HG03442 (cell line): ENCODE measurements around the gene CCR7.

Experiments
- ATAC-seq: cut with Tn5 transposase; IDR thresholded peaks from one replicate; pipeline ENCODE4 v1.9.1; 2021; ENCODE audit warnings: mild to moderate bottlenecking, moderate library complexity; ENCODE audit not compliant: unreplicated experiment

The CCR7 gene

GRCh38 chr17:40563220-40564052 is 1.8 kb downstream of the CCR7 start:
- no peak for ATAC-seq

GRCh38 chr17:40562838-40563219 is 2.4 kb downstream of the CCR7 start:
- ATAC-seq: no peak

- peak; percentile 32 for ATAC-seq
Measured at GRCh38 chr17:40561871-40562611, 3.2 kb downstream of the CCR7 start.

GRCh38 chr17:40561294-40561870 is 3.9 kb downstream of the CCR7 start:
- ATAC-seq: peak; percentile 29

GRCh38 chr17:40560592-40561293 is 4.5 kb downstream of the CCR7 start:
- ATAC-seq: peak; percentile 46

- no peak for ATAC-seq
Measured at GRCh38 chr17:40559954-40560591, 5.2 kb downstream of the CCR7 start.

- ATAC-seq: no peak
Measured at GRCh38 chr17:40559564-40559916, 5.7 kb downstream of the CCR7 start.

- no peak for ATAC-seq
Measured at GRCh38 chr17:40558890-40559563, 6.2 kb downstream of the CCR7 start.

- ATAC-seq: no peak
Measured at GRCh38 chr17:40558300-40558889, 6.9 kb downstream of the CCR7 start.

GRCh38 chr17:40557531-40558299 is 7.6 kb downstream of the CCR7 start:
- no peak for ATAC-seq

GRCh38 chr17:40556884-40557414 is 8.3 kb downstream of the CCR7 start:
- ATAC-seq: no peak

GRCh38 chr17:40556198-40556661 is 9.0 kb downstream of the CCR7 start:
- no peak for ATAC-seq

GRCh38 chr17:40555296-40556190 is 9.7 kb downstream of the CCR7 start:
- no peak for ATAC-seq

- no peak for ATAC-seq
Measured at GRCh38 chr17:40554646-40555295, 10.5 kb downstream of the CCR7 start.

GRCh38 chr17:40553694-40554534 is 11.4 kb downstream of the CCR7 start:
- ATAC-seq: no peak
